GM19395 (cell line): Measurements from ENCODE around the gene STX1A.

Source experiments
- ATAC-seq: cut with Tn5 transposase; IDR thresholded peaks from one replicate; pipeline ENCODE4 v1.9.1; 2021; ENCODE audit warnings: mild to moderate bottlenecking, moderate library complexity; ENCODE audit not compliant: unreplicated experiment

Gene STX1A

DNA sequence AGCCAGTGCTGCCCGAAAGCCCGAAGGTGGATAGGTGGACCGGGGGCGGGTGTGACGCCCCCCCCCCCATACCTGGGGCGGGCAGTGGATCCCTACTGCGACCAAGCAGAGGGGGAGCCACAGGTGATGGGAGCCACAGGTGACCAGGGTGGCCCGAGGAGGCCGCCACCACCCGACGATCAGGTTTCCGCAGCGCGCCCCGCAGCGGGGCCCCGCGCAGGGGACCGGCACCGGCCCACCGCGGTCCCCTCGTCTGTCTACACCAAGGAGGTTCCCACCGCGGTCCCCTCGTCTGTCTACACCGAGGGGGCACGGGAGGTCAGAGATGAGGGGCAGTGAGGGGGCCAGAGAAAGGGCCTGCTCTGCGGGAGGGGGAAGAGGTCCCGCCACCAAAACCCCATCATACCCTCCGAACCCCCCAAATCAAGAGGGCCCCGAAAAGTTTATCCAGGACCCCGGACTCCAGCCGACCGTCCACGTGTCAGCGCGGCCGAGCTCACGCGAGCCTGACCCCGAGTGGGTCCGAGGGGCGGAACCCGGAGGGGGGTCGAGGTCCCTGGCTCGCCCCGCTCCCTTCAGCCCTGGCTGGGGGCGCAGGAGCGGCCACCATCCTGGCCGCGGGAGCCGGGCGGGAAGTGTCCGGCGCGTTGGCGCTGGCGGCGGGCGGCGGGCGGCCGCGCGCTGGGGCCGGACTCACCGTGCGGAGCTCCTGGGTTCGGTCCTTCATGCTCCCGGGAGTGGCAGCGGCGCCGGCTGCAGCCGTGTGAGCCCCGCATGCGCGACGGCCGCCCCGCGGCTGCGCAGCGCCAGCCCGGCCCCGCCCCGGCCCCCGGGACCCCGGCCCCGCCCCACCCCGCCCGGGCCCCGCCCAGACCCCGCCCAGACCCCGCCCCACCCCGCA is at the start of gene STX1A:
Gene STX1A (minus strand): TSS at position 765 of the 901 bp plus-strand sequence. CDS start 38 bp downstream, at position 727.
- ATAC-seq, result peak; percentile 57

DNA sequence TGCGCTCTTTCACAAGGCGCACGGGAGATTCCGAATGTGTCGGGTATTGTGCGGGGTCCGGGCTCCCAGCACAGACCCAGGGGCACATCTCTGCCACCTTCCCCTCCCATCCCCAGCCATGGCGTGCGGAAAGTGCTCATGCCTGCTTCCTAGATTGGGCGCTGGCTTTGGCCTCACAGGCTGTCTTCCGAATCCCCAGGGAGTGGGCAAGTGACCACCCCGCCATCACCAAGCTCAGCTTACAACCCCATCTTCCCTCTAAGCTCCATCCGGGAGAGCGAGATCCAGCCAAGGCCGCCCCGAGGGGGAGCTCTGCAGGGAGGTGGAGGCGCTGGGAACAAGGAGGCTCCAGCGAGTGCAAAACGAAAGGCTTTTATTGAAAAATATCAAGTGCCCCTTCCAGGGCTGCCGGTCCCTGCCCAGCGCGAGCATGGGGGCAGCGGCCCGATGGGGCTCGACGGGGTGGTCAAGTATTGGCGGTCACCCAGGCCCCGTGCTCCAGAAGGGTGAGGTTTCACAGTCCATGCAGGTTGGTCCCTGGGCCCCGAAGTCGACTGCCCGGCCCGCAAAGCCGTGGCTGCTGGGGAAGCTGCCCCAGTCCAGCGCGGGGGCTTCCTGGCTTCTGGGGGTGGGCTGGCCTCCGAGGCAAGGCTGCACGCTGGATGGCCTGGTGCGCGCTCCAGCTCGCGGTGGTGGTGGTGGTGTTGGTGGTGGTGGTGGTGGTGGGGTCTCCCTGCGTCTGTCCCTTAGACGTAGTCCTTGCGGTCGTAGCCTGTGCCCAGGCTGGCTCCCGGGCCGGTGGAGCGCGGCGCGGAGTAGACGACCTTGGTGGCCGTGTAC is 49.4 kb upstream of the STX1A start:
- no peak for ATAC-seq

DNA sequence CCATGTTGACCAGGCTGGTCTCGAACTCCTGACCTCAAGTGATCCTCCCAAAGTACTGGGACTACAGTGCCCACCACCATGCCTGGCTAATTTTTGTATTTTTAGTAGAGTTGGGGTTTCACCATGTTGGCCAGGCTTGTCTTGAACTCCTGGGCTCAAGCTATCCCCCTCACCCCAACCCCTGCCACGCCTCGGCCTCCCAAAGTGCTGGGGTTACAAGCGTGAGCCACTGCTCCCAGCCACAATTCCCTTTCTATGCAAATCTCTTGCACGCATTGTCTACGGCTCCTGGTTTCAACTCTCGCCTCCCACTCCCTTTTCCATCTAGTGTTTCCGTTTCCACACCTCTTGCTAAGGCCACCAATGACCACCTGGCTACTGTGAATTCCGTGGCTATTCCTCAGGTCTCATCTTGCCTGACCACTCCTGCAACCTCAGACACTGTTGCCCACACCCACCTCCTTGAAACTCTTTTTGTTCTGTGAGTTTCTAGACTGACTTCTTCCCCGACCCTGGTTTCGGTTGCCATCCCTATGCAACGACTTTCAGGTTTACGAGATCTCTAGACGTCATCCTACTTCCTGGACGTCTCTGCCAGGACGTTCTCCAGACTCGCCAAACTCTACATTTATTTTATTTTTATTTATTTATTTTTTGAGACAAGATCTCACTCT is 47.2 kb upstream of the STX1A start:
- no peak for ATAC-seq

DNA sequence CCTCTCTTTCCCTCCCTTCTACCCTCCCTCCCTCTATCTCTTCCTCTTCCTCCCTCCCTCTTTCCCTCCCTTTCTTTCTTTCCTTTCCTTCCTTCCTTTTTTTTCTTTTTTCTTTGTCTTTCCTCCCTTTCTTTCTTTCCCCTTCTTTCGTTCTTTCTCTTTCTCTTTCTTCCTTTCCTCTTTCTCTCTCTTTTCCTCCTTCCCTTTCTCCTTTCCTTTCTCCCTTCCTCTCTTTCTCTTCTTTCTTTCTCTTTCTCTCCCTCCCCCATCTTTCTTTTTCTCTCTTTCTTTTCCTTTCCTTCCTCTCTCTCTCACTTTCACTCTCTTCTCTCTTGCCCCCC is 43.2 kb upstream of the STX1A start:
- no peak for ATAC-seq

DNA sequence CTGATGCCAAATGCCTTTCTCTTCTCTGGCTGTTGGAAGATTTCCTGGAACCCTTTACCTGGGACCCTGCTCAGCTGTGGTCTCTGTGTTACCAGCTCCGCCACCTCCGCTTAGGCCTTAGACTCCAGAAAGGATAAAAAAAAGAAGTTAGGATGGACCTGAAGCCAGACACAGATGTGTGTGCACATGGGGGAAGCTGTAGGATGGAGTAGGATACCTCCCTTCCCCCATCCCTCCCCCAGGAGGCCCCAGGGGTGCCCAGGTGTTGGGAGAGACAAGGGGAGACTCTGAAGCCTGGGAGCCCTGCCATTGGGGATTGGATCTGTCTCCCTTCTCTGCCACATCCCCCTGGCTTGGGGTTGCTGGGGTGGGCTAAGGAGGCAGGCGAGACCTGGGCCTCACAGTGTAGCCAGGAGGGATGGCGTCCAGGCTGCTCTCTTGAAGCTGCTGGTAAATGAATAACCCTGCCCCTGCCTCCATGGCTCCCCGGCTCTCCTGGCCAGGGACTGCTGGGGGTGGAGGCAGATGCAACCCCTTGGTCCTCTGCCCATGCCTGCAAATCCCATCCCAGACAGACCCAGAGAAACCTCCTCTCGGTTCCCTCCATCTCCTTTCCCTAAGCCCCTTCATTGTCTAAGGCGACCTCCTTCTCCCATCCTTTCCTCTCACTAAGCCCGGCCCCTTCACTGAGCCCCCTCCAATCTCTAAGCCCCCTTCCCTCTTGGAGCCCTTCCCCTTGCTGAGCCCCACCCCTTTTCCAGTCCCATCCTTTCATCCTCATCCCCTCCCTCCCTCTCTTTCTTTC is 42.6 kb upstream of the STX1A start:
- ATAC-seq, result no peak

DNA sequence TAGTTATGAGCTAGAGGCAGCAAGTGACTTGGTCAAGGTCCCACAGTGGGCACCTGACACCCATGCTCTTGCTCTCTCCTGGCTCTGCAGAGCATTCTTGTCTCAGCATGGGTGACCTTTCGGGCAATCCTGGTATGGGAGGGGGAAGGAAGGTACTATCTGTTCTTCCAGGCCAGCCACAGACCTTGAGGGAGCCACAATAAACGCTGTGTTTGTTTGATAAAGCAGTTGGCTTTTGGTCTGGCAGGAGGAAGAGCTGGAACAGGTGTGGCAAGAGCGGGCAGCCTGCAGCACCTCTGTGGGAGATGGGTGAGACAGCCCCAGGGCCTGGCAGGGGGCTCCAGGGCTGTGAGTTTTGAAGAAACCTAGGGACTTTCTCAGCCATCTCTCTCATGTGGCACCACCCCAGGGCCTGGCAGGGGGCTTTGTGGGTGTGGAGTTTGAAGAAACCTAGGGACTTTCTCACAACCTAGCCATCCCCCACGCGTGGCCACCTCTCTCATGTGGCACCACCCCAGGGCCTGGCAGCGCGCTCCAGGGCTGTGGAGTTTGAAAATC is 39.2 kb upstream of the STX1A start:
- ATAC-seq, result no peak

DNA sequence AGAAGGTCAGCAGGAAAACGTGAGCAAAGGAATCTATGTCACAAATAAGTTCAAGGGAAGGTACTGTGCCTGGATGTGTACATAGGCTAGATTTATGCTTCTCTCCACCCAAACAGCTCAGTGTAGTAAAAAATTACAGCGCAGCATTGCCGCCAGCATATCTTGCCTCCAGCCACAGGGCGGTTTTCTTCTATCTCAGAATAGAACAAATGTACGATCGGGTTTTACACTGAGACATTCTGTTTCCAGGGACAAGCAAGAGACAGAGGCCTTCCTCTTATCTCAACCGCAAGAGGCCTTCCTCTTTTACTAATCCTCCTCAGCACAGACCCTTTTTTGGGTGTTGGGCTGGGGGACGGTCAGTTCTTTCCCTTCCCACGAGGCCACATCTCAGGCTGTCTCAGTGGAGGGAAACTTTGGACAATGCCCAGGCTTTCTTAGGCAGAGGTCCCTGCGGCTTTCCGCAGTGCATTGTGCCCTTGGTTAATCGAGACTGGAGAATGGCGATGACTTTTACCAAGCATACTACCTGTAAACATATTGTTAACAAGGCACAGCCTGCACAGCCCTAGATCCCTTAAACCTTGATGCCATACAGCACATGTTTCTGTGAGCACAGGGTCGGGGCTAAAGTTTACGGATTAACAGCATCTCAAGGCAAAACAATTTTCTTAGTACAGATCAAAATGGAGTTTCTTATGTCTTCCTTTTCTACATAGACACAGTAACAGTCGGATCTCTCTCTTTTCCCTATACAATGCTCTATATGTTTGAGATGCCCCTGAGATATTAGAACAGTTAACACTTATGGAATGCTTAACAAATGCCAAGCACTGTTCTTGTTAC is 30.7 kb upstream of the STX1A start:
- ATAC-seq, result no peak

DNA sequence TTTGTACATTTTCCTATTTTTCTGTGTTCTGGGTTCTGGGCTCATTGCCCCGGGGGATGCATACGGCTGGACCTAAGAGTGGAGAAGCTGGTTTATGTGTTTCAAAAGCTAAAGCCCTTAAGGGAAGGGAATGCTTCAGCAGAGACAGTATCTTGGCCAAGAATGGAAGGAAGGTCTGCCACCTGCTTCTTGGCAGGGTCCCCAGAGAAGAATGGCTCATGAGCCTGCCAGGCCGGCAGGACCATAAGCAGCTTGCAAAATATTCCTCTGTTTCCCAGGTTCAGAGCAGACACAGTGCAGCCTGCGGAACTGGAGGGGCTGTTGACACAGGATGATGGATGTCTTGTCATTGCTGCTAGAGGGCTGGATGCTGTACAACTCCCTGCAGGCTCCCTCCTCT is 26.9 kb upstream of the STX1A start:
- ATAC-seq, result no peak

DNA sequence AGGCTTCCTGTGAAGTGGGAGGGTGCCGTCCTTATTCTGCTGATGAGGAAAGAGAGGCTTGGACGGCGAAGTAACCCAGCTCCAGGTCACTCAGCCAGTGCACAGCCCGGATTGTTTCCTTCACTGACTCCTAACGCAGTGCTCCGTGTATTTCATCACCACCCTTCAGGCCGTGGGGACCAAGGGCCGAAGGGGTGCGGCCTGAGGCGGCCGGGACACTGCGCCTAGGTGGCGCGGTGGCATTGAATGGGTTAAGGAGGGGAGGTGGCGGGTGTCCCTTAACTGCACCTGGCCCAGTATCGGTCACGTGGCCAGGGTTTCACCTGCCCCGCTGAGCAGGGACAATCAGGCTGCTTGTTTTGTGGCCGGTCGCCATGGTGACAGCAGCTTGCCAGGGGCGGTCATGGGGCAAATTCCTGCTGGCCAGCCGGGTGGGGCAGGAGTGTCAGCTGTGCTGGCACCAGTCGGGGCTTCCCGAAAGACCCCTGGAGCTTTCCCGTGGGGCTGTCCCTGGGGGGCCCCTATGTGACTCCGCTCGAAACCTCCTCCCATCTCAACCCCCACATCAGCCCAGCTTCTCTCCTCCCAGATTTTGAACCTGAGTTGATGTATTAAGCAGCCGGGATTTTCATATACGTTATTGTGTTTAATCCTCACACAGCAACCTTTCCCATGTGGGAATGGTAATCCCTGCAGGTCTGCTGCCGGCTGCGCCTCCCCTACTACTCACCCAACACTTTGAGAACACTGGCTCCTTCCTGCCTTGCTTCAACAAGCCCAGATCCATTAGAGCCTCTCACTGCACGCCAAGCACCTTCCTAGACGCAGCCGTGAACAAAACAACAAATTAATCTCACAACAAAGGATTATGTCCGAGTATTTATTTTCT is 23.5 kb upstream of the STX1A start:
- ATAC-seq, result no peak

DNA sequence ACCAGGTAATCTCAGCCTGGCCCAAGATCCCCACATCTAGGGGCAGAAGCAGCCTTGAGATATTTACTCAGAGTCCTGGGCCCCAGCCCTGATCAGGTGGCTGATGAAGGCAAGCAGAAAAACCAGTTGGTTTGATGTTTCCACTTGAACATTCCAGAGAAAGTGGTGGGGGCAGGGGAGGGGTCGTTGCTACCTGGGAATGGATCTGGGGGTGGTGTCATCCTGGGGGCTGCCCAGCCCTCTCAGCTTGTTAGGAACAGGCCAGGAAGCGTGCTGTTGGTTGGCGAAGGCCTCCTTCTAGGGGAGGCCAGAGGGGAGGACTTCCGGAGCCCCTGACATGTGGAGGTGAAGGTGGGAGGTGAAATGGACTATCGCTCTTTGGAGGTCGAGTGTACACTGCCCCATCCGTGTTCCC is 22.9 kb upstream of the STX1A start:
- no peak for ATAC-seq

DNA sequence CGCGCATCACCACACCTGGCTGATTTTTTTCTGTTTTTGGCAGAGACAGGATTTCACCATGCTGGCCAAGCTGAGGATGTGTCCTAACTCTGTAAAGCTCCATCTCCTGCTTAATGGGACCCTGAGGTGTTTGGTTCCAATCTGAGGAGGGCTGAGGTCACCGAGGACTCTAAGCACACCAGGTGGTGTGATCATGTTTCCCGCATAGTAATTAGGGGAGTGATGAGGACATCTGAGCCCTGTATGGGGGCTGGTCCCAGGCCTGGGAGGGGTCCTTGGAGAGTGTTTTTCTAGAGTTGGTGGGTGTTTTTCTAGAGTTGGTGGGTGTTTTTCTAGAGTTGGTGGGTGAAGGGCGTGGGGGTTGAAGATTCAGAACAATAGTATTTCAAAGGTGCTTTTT is 22.1 kb upstream of the STX1A start:
- no peak for ATAC-seq

DNA sequence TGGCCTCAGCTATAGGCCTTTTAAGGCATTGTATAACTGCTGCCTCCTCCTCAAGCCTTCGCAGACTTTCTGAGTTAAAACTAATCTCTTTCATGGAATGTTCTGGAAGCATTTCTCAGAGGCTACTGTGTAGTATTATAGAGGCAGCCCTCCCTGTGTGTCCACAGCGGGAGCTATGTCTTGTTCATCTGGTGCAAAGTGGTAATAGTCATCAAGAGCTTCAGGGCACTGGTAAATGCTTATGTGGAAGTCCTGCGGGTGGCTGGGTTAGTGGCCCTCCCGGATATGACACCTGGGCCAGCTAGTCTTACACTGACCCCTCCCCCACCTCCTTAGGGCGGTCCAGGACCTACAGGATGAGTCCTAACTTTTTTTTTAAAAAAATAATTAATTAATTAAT is 21.3 kb upstream of the STX1A start:
- ATAC-seq, result no peak

DNA sequence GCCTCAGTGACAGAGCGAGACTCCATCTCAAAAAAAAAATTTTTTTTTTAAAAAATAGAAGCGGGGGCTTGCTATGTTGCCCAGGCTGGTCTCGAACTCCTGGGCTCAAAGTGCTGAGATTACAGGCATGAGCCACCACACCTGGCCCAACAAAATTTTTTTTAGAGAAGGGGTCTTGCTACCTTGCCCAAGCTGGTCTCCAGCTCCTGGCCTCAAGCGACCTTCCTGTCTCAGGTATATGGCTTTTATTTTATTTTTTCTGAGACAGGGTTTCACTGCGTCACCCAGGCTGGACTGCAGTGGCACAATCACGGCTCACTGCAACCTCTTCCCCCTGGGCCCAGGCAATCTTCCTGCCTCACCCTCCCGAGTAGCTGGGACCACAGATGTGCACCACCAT is 20.7 kb upstream of the STX1A start:
- no peak for ATAC-seq

DNA sequence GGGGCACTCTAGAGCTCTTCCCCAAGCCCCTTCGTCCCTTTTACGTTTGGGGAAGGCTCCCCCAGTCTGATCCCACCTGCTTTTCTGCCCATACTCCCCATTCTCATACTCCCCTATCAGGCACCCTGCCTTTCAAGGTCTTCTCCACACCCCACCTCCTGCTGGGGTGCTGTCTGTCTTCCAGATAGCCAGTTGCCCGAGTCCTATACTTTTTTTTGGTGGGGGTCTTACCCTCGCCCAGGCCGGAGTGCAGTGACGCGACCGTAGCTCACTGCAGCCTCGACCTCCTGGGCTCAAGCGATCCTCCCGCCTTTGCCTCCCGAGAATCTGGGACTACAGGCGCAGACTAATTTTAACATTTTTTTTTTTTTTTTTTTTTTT is 19.9 kb upstream of the STX1A start:
- peak; percentile 12 for ATAC-seq

DNA sequence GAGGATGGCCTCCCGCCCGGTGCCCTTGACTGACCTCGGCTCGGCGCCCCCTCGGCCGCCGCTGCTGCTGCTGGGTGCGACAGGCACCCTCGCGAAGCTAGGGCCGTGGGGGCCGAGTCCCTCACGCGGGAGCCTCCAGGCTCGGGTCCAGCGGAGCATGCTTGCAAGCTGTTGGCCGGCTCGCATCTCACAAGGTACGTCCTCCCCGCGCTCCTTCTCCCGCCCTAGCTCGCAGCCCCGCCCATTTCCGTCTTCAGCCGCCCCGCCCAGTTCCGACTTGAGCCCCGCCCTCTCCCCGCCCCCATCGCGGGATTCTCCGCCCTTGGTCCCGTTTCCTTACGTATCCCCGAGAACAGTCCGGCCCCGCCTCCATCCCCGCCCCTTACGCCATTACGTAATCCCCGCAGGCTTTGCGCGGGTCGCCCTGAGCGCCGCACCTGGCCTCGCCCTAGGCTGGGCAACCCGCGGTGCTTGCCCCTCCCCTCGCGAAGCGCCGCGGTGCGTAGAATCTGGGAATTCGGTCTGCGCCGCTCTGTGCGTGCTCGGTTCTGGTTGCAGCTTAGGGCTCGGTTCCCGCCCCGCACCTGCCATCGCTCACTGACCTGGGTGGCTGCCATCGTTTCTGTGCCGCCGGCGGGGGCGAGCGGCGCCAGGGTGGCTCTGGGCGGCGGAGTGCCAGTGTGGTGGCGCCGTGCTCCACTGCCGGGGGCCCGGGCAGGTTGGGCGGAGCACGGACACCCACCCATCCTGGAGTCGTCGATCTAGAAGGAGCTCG is 19.3 kb upstream of the STX1A start, which contains the start of gene ABHD11:
Gene ABHD11 (minus strand): TSS at position 191 of the 775 bp plus-strand sequence. CDS start 32 bp downstream, at position 159.
- ATAC-seq, result peak; percentile 86

DNA sequence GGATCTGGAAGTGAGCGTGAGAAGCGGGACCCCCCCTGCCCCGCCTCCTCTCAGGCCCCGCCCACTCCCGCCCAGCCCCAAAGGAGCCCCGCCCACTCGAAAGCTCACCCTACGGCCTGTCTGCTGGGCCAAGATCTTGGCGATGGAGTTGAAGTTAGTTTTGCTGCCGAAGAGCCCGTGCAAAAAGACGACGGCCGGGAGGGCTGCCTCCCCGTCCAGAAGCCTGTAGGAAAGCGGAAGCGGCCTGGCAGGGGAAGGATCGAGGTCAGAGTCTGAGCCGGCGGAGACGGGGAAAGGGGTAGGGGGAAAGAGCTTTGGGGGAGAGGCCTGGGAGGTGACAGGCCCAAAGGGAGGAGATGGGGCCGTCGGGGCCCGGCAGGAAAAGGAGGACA is 18.7 kb upstream of the STX1A start:
- ATAC-seq, result peak; percentile 17

DNA sequence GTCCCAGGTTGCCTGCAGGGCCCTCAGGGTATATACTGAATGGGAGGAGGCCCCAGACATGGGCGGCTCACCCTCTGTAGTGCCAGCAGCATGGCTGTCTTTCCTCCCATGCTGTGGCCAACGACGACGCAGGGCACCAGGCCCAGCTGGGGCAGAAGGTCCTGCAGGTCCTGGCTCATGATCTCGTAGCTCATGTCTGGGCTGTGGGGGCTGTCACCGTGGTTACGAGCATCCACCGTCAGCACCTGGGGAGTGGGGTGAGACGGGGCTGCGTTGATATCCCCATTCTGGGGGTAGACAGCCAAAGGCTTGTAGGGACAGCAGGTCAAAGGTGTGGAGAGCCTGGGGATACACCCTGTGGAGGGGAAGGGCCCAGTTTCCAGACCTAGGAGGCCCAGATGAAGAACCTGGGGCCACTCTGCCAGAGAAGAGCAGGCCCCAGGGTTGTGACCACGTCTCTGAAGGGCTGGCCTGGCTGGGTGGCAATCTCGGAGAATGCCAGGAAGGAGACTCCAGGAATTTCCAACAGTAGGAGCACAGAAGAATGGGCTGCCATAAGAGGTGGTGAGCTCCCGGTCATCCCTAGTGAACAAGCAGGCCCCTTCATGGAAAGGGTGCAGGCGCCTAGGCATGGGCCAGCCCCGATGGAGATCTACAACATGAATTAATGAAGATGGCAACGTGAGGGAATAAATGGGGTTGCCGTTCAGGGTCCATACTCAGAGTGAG is 18.2 kb upstream of the STX1A start:
- no peak for ATAC-seq
